Hepatocyte (in vitro differentiated cells): Measurements from ENCODE around the gene RPS6KA2. TPM values are rescaled to one million over a fixed set of nuclear protein-coding genes. Genes with fewer than 3 reads are reported as not detected.

ENCODE experiments used
- DNase-seq: peaks from one replicate; pipeline ENCODE4 v3.0.0-alpha.2; 2016; ENCODE audit warnings: low spot score
- H2AFZ ChIP-seq: fragments of 200-600 bp; sonication (generic); 2 replicates; pipeline ENCODE4 v1.6.0; 2016; ENCODE audit warnings: antibody characterized with exemption, mild to moderate bottlenecking
- H3K27ac ChIP-seq: fragments of 200-600 bp; sonication (generic); 2 replicates; pipeline ENCODE4 v1.5.1; 2016; ENCODE audit warnings: mild to moderate bottlenecking
- H3K27me3 ChIP-seq: fragments of 200-600 bp; sonication (generic); 2 replicates; pipeline ENCODE4 v1.6.1; 2016
- H3K36me3 ChIP-seq: fragments of 200-600 bp; sonication (generic); replicated peaks from 2 replicates; pipeline ENCODE4 v1.5.1; 2016; ENCODE audit warnings: low read depth; ENCODE audit not compliant: insufficient read depth
- H3K4me1 ChIP-seq: fragments of 200-600 bp; sonication (generic); 2 replicates; pipeline ENCODE4 v1.5.1; 2016; ENCODE audit warnings: mild to moderate bottlenecking, moderate library complexity; ENCODE audit not compliant: insufficient read depth
- H3K4me2 ChIP-seq: fragments of 200-600 bp; sonication (generic); 2 replicates; pipeline ENCODE4 v1.6.0; 2016
- H3K4me3 ChIP-seq: fragments of 200-600 bp; sonication (generic); 2 replicates; pipeline ENCODE4 v1.5.1; 2016; ENCODE audit warnings: mild to moderate bottlenecking
- H3K79me2 ChIP-seq: fragments of 200-600 bp; sonication (generic); 2 replicates; pipeline ENCODE4 v1.6.0; 2017; ENCODE audit warnings: mild to moderate bottlenecking
- H3K9me2 ChIP-seq: fragments of 200-600 bp; sonication (generic); replicated peaks from 2 replicates; pipeline ENCODE4 v1.6.0; 2017; ENCODE audit warnings: mild to moderate bottlenecking; ENCODE audit not compliant: insufficient read depth
- H3K9me3 ChIP-seq: fragments of 200-600 bp; sonication (generic); 2 replicates; pipeline ENCODE4 v1.5.1; 2016; ENCODE audit warnings: low read depth, mild to moderate bottlenecking
- H4K20me1 ChIP-seq: fragments of 200-600 bp; sonication (generic); 2 replicates; pipeline ENCODE4 v1.6.0; 2016; ENCODE audit warnings: mild to moderate bottlenecking; ENCODE audit not compliant: insufficient read depth, poor library complexity, severe bottlenecking
- CTCF ChIP-seq: fragments of 200-600 bp; sonication (generic); IDR thresholded peaks from 2 replicates; pipeline ENCODE4 v1.5.1; 2016; ENCODE audit warnings: antibody characterized with exemption, mild to moderate bottlenecking; ENCODE audit not compliant: poor library complexity
- EZH2 ChIP-seq: fragments of 200-600 bp; sonication (generic); IDR thresholded peaks from 2 replicates; pipeline ENCODE4 v1.6.1; 2016; ENCODE audit warnings: antibody characterized with exemption, mild to moderate bottlenecking, borderline replicate concordance
- EZH2phosphoT487 ChIP-seq: fragments of 200-600 bp; sonication (generic); IDR thresholded peaks from one replicate; pipeline ENCODE4 v1.6.1; 2018; ENCODE audit warnings: antibody characterized with exemption, mild to moderate bottlenecking, low read depth, moderate library complexity; ENCODE audit not compliant: unreplicated experiment, severe bottlenecking
- WGBS: methylation state at CpG from one replicate; pipeline ENCODE4 v1.1.6; 2016; ENCODE audit warnings: low lambda C conversion rate; ENCODE audit errors: missing lambda C conversion rate; 5-methylcytosine and 5-hydroxymethylcytosine counted together
- polyA plus RNA-seq: library from polyadenylated mRNA; unstranded; fragments of >200 nt; fragmentation: Nextera tagmentation; extraction: Ambion mirVana; gene quantifications from 2 replicates; pipeline ENCODE4 v1.2.1, GENCODE V29; 2016
- total RNA-seq: library from RNA; depleted of rRNA; stranded (reverse); fragments of >200 nt; gene quantifications from 2 replicates; pipeline ENCODE4 v1.2.3, GENCODE V29; 2014

Gene RPS6KA2
- total and polyA plus RNA-seq, 2 experiments from 2014 or later, result 27.7 to 29.2 TPM

DNA sequence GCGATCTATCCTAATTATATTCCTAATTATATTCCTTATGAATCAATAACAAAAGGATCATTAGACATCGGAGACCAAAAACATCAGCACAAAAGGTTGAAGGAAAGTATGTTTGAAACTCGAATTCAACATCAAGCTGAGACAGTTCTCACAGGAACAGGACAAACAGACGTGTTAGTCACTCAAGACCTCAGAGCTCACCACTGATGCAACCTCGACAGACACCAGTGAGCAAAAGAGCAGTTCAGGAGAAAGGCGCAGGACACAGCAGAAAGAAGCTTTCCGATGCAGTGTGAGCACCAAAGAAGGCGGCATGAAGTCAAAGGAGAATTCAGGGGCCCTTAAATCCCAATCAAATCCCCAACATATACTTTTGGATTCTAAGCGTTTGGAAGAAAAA lies 34.2 kb downstream of the RPS6KA2 start:
- WGBS, result 93% methylated on average over 9 of the region's 9 CpGs
- no peaks in the 10 kb centered on the region for H3K27me3 ChIP-seq
- H3K9me3 ChIP-seq, result no peaks in the 10 kb centered on the region
- H3K79me2 ChIP-seq, result peaks cover 57% of the 10 kb centered on the region
- no peaks in the 10 kb centered on the region for H3K9me2 ChIP-seq
- no peak overlapping the region for H3K4me3 ChIP-seq
- TF ChIP-seq CTCF (no peak), EZH2 (no peak), EZH2phosphoT487 (no peak)
- DNase-seq, result no peak
- H3K4me1 ChIP-seq, result no peaks in the 10 kb centered on the region
- H3K4me2 ChIP-seq, result no peak overlapping the region
- H3K36me3 ChIP-seq, result no peaks in the 10 kb centered on the region
- H4K20me1 ChIP-seq, result peaks cover 3% of the 10 kb centered on the region
- H2AFZ ChIP-seq, result no peak overlapping the region
- no peak overlapping the region for H3K27ac ChIP-seq

DNA sequence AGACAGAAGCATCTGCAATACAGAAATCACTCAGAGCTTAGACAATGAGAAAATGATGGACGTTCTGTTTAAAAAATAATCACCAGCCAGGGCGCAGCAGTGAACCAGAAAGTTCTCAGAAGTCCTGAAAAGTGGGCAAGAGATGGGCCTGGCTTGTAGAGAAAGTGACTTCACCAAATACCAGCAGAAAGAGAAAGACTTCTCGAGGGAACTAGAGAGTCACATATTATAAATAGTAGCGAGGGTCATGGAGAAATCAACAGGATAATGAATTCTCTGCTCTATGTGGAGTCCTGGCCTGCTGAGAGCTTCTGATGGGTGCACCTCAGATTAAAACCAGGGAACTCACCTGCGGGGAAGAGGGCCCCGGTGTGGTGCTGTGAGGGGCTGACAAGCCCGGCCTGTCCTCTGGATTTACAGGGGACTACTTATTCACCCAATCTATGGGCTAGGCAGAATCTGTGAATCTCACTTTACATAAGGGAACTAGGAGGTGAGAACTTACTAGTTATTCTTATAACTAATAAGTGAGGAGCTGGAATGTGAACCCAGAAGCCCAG lies 35.0 kb downstream of the RPS6KA2 start:
- H3K27me3 ChIP-seq, result no peaks in the 10 kb centered on the region
- H3K4me1 ChIP-seq, result no peaks in the 10 kb centered on the region
- peaks cover 3% of the 10 kb centered on the region for H4K20me1 ChIP-seq
- TF ChIP-seq CTCF (no peak), EZH2 (no peak), EZH2phosphoT487 (no peak)
- no peak overlapping the region for H3K27ac ChIP-seq
- no peak for DNase-seq
- no peak overlapping the region for H3K4me3 ChIP-seq
- no peak overlapping the region for H3K4me2 ChIP-seq
- H3K36me3 ChIP-seq, result no peaks in the 10 kb centered on the region
- peaks cover 61% of the 10 kb centered on the region for H3K79me2 ChIP-seq
- no peaks in the 10 kb centered on the region for H3K9me2 ChIP-seq
- no peaks in the 10 kb centered on the region for H3K9me3 ChIP-seq
- no peak overlapping the region for H2AFZ ChIP-seq
- WGBS, result 97% methylated on average over 7 of the region's 7 CpGs

- H3K9me3 ChIP-seq, result no peaks in the 10 kb centered on the region
- no peak overlapping the region for H2AFZ ChIP-seq
- H3K36me3 ChIP-seq, result no peaks in the 10 kb centered on the region
- H3K27ac ChIP-seq, result no peak overlapping the region
- H3K9me2 ChIP-seq, result no peaks in the 10 kb centered on the region
- TF ChIP-seq EZH2, result no peak
- no peak for TF ChIP-seq EZH2phosphoT487
- no peak for TF ChIP-seq CTCF
- no peaks in the 10 kb centered on the region for H3K4me1 ChIP-seq
- H3K79me2 ChIP-seq, result peaks cover 60% of the 10 kb centered on the region
- DNase-seq, result no peak
- H3K4me3 ChIP-seq, result no peak overlapping the region
- WGBS, result 97% methylated on average over 11 of the region's 11 CpGs
- no peaks in the 10 kb centered on the region for H3K27me3 ChIP-seq
- H4K20me1 ChIP-seq, result peaks cover 3% of the 10 kb centered on the region
- no peak overlapping the region for H3K4me2 ChIP-seq
Observed at GRCh38 chr6:166591026-166591425, 36.0 kb downstream of the RPS6KA2 start.
